22Rv1 (cell line): Measurements from ENCODE around the gene CASK.
"Not testable (repeated sequence)": the region's sequence is repeated elsewhere in the genome, so short reads cannot be mapped to it uniquely, and the experiment has no call there.

ENCODE experiments used
- ZFX ChIP-seq: fragments of 450-650 bp; IDR thresholded peaks from 2 replicates; pipeline ENCODE4 v1.6.1; 2017; ENCODE audit warnings: antibody characterized with exemption, borderline replicate concordance
- TF ChIP-seq, protein P1 (sequence below): fragments of 450-650 bp; IDR thresholded peaks from 2 replicates; pipeline ENCODE4 v1.5.1; 2017; ENCODE audit warnings: mild to moderate bottlenecking

DNA sequence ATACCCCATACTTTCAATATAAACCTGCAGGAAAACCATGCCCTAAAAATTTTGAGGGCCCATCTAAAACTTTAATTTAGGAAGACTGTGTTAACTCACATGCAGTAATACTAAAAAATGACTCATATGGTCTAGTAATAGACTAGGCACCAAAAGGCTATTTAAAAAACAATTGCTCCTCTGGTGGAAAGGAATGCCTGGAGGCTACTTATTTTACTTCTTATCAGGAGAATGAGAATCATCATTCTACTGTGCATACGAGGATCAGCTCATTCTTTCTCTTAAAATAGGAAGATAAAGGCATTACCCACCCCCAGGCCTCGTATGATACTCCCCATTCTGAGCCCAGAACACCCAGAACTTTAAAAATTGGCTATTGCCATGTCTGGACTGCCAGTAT lies 277.2 kb downstream of the CASK start:
- TF ChIP-seq, protein P1, sequence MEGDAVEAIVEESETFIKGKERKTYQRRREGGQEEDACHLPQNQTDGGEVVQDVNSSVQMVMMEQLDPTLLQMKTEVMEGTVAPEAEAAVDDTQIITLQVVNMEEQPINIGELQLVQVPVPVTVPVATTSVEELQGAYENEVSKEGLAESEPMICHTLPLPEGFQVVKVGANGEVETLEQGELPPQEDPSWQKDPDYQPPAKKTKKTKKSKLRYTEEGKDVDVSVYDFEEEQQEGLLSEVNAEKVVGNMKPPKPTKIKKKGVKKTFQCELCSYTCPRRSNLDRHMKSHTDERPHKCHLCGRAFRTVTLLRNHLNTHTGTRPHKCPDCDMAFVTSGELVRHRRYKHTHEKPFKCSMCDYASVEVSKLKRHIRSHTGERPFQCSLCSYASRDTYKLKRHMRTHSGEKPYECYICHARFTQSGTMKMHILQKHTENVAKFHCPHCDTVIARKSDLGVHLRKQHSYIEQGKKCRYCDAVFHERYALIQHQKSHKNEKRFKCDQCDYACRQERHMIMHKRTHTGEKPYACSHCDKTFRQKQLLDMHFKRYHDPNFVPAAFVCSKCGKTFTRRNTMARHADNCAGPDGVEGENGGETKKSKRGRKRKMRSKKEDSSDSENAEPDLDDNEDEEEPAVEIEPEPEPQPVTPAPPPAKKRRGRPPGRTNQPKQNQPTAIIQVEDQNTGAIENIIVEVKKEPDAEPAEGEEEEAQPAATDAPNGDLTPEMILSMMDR: not testable (repeated sequence)
- TF ChIP-seq ZFX: not testable (repeated sequence)
